HG03280 (cell line): ENCODE results near the gene ADAMTSL2.
"Not testable (repeated sequence)": the region's sequence is repeated elsewhere in the genome, so short reads cannot be mapped to it uniquely, and the experiment has no call there.

ENCODE experiments used
- ATAC-seq: cut with Tn5 transposase; IDR thresholded peaks from one replicate; pipeline ENCODE4 v1.9.1; 2021; ENCODE audit warnings: mild to moderate bottlenecking, moderate library complexity; ENCODE audit not compliant: unreplicated experiment

The ADAMTSL2 gene

DNA sequence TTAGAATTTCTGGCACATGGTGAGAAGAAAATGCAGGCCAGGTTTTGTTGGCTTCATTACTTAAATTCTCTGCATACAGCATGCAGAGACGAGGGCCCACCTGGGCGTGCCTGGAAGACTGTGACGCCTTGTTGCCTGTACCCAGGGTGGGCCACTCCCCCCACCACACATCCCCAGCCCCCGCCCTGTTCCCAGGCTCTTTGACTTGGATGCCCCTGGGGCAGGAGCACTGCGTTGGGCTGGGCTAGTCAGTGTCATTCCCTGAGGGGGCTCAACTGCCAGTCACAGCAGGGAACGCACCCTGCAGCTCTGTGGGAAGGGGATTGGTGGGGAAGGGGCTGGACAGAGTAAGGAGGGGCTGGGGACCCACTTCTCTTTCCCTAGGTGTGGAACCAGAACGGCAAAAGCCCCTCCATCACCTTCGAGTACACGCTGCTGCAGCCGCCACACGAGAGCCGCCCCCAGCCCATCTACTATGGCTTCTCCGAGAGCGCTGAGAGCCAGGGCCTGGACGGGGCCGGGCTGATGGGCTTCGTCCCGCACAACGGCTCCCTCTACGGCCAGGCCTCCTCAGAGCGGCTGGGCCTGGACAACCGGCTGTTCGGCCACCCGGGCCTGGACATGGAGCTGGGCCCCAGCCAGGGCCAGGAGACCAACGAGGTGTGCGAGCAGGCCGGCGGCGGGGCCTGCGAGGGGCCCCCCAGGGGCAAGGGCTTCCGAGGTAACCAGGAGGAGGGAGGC, 19.6 kb downstream of the ADAMTSL2 start:
- ATAC-seq, result no peak

DNA sequence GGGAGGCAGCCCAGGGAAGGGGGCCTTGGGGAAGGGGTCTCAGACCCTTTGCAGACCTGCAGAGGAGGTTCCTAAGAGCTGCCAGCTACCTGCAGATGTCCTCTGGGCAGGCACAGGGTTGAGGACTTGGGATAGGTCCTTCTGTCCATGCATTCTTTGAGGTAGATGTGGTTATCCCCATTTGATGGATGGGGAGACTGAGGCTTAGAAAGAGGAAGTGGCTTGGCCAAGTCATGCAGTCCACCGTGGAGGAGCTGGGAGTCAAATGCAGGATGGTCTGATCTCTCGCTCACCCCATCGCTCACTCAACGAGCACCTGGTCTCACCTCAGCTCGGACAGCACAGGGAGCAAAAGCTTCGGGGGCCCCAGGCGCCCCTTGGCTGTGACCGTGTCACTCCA, 20.2 kb downstream of the ADAMTSL2 start:
- ATAC-seq, result no peak

GRCh38 chr9:133556354-133556753, 21.9 kb downstream of the ADAMTSL2 start:
- ATAC-seq, result no peak

DNA sequence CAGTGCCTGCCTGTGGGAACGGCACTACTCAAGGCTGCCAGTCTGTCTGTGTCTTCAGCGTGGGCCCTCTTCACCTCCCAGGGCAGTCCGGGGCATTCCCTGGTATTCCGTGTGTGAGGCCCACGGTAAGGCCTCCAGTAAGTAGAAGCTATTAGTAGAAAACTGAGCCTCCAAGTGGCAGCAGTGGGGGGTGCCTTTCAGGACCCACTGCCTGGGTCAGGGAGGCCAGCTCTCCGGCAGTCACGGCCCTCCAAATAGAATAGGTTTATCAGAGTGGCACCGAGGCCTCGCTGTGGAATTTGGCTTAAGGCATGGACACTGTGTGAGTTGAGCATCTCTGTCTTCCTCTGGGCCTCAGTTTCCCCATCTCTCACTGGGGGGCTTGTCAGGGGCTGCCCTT, 23.1 kb downstream of the ADAMTSL2 start:
- ATAC-seq, result no peak

- peak; percentile 47 for ATAC-seq
Measured at GRCh38 chr9:133558191-133559126, 24.0 kb downstream of the ADAMTSL2 start.

- no peak for ATAC-seq
Measured at GRCh38 chr9:133560311-133560710, 25.8 kb downstream of the ADAMTSL2 start.

- no peak for ATAC-seq
Measured at GRCh38 chr9:133560944-133561343, 26.4 kb downstream of the ADAMTSL2 start.

DNA sequence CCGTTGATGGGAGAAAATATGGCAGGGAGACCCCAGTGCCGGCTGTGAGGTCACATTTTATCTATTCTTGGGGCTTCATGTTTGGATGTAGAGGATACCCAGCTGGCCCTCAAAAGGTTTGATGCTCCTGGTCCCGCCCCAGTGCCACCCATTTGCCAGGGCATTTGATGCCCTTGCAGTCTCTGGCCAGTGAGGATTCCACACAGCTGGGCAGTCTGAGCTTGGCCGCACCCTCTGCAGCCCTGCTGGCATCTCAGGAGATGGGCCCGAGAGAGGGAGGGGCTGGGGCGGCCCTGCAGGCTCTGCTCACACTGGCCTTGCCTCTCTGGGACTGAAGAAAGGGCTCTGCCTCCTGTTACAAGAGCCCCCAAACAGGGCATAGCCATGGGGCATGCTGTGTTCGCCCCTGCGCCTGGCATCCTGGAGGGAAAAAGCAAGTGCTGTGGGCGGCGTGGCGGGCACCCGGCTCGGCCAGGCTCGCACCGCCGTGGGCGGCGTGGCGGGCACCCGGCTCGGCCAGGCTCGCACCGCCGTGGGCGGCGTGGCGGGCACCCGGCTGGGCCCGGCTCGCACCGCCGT, 27.6 kb downstream of the ADAMTSL2 start:
- no peak for ATAC-seq

- no peak for ATAC-seq
Measured at GRCh38 chr9:133562611-133563290, 28.2 kb downstream of the ADAMTSL2 start.

DNA sequence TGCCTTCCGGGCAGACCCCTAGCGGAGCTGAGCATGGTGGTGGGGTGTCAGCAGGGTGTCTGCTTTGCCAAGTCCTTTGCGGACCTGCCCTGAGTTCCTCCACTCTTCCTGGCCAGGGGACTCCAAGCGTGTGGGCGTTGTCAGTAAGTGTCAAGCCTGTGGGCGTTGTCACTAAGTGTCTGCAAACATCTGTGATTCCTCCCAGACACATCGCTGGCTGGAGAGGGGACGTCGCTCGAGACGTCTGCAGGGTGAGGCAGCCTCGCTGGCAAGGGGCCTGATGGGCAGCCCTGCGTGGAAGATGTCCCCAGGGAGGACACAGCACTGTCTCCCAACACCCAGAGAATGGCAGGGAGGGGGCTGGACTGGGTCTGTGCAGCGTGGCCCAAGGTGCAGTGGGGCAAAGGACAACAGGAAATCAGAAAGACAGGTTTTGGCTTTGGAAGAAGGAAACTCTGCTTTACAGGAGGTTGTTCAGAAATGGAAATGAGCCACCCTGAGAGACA, 28.8 kb downstream of the ADAMTSL2 start:
- no peak for ATAC-seq

DNA sequence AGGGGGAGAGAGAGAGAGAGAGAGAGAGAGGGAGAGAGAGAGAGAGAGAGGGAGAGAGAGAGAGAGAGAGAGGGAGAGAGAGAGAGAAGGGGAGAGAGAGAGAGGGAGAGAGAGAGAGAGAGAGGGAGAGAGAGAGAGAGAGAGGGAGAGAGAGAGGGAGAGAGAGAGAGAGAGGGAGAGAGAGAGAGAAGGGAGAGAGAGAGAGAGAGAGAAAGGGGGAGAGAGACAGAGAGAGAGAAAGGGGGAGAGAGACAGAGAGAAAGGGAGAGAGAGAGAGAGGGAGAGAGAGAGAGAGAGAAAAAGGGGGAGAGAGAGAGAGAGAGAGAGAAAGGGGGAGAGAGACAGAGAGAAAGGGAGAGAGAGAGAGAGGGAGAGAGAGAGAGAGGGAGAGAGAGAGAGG, 29.3 kb downstream of the ADAMTSL2 start:
- ATAC-seq, result not testable (repeated sequence)

DNA sequence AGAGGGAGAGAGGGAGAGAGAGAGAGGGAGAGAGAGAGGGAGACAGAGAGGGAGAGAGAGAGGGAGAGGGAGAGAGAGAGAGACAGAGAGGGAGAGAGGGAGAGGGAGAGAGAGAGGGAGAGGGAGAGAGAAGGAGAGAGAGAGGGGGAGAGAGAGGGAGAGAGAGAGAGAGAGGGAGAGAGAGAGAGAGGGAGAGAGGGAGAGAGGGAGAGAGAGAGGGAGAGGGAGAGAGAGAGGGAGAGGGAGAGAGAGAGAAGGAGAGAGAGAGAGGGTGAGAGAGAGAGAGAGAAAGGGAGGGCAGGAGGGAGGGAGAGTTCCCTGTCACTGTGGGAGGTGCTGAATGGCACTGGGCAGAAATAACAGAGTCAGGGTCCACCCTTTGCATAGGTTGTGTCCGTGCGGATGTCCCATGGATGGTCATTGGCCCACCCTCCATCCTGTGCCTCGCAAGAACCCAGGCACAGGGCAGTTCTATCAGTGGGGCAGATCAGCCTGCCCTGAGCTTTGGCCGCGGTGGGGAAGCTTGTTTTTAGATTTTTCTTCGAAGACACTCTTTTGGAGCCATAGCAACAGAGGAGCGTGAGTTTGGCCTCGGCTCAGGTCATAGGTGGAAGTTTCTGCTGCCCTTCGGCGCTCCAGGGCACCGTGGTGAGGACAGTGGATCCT, 30.1 kb downstream of the ADAMTSL2 start:
- ATAC-seq, result no peak

- ATAC-seq, result no peak
Measured at GRCh38 chr9:133566382-133566781, 31.9 kb downstream of the ADAMTSL2 start.

GRCh38 chr9:133566817-133567216, 32.3 kb downstream of the ADAMTSL2 start:
- ATAC-seq, result no peak

- no peak for ATAC-seq
Measured at GRCh38 chr9:133568186-133568585, 33.7 kb downstream of the ADAMTSL2 start.

DNA sequence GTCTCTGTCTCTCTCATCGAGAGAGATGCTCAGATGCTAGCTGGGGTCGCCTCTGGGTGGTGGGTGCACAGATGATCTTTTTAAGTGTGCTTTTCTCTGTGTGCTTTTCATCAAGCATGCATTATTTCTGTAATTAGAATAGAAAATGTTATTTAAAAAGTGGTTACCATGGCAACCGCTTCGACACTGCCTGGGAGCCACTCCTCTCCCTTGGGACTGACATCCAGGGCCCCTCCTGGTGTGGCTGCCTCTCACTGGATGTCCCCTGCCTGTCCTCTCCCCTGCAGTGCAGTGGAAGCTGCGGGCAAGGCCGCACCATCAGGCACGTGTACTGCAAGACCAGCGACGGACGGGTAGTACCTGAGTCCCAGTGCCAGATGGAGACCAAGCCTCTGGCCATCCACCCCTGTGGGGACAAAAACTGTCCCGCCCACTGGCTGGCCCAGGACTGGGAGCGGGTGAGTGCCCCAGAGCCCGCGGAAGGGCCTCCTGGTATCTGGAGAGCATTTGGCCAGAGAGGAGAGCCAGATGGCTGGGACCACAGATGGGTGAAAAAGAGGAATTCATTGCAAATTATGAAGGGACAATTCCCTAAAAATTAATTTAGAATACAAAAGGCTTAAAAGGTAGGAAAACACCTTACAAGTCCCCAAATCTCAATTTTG, 34.7 kb downstream of the ADAMTSL2 start:
- no peak for ATAC-seq

DNA sequence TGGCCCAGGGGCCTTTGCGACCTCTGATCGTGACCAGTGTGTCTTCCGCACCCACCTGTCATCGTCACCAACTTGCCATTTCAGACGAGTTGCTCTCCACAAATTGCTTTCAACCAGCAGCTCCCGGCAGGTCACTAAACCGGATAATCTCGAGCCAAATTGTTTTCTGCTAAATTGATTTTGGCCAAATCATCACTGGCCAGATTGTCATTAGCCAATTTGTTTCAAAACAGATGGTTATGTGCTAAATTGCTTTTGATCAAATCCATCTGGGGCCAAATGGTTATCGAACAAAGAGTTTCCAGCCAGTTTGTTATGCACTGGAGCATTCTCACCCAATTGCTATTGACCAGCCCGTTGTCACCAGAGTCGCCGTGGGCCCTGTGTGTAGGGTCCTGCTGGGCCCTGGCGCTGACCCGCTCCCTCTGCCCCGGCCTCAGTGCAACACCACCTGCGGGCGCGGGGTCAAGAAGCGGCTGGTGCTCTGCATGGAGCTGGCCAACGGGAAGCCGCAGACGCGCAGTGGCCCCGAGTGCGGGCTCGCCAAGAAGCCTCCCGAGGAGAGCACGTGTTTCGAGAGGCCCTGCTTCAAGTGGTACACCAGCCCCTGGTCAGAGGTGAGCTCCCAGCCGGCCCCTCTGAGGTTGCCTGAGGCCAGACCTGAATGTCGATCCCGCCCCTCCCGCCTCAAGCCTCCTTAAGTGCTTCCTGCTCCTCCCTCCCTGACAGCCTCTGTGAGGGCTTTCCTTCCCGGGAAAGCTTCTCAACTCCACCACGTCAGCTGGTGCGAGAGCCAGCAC, 35.6 kb downstream of the ADAMTSL2 start:
- ATAC-seq, result no peak

DNA sequence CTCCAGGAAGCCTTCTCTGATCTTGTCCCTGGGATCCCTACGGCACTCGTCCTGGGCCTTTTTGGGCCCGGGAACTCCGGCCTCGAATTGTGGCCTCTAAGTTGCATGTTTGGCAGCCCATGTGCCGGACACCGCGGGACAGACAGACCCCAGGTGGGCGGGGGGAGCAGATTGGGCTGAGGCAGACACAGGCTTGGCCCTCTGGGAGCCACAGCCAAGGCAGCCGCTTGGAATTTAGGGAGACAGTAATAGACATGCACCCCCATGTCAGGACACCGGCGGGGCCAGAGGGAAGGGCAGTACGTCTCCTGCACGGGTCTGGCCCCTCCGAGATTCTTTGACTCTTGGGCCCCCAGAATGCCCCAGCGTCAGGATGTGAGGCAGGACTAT, 36.2 kb downstream of the ADAMTSL2 start:
- ATAC-seq, result no peak

GRCh38 chr9:133571391-133571890, 36.9 kb downstream of the ADAMTSL2 start:
- ATAC-seq, result no peak
